A549 (cell line): ENCODE data around the gene HSPB7. TPM values are rescaled to one million over a fixed set of nuclear protein-coding genes. Genes with fewer than 3 reads are reported as not detected.

Experiments
- ATAC-seq, 2 experiments: fragments of 200-7000 bp in 1 of 2; fragments of >200 bp in 1 of 2; cut with Nextera tagmentation in 1 of 2; cut with Tn5 transposase in 1 of 2; 3 replicates each; pipeline versions ENCODE4 v1.8.0 to v1.9.1; 2018 to 2020; ENCODE audit warnings: mild to moderate bottlenecking in 1 of 2, moderate library complexity in 1 of 2
- CTCF ChIA-PET: fragments of 300-600 bp; sonication (Branson Sonifier 250); formaldehyde crosslinking; extraction: SDS; loops from one replicate; lab custom pipeline; 2021; ENCODE audit warnings: antibody characterized with exemption, inconsistent platforms; lab: Yijun Ruan, JAX
- POLR2A ChIA-PET: fragments of 350-600 bp; formaldehyde crosslinking; extraction: SDS; loops from one replicate; lab custom pipeline; 2021; ENCODE audit warnings: antibody characterized with exemption, inconsistent platforms; lab: Yijun Ruan, JAX
- DNase-seq, 2 experiments: peaks; one replicate each; pipeline versions ENCODE4 v3.0.0 to v3.0.0-alpha.2; 2011 to 2016; ENCODE audit warnings: low read depth in 1 of 2, low spot score in 1 of 2
- FAIRE-seq: peaks from 2 replicates; lab custom pipeline; 2011; peaks lifted over from hg19 to GRCh38; lab: Jason Lieb, UNC
- H3K27ac ChIP-seq, 2 experiments: fragments of >200 bp; sonication (Bioruptor Twin); formaldehyde crosslinking; 3 replicates each; pipeline ENCODE4 v1.5.1; 2016 to 2017
- H3K4me1 ChIP-seq: fragments of >200 bp; sonication (Bioruptor Twin); formaldehyde crosslinking; 3 replicates; pipeline ENCODE4 v1.6.1; 2016
- H3K4me2 ChIP-seq: fragments of >200 bp; sonication (Bioruptor Twin); formaldehyde crosslinking; 3 replicates; pipeline ENCODE4 v1.6.1; 2016
- H3K4me3 ChIP-seq: fragments of >200 bp; sonication (Bioruptor Twin); formaldehyde crosslinking; 3 replicates; pipeline ENCODE4 v1.5.1; 2016
- H3K9me3 ChIP-seq: fragments of >200 bp; sonication (Bioruptor Twin); formaldehyde crosslinking; 3 replicates; pipeline ENCODE4 v1.6.1; 2016
- CBX2 ChIP-seq: fragments of 200-600 bp; sonication (generic); IDR thresholded peaks from 2 replicates; pipeline ENCODE4 v1.6.1; 2016; ENCODE audit warnings: low read depth, mild to moderate bottlenecking, borderline replicate concordance
- CBX8 ChIP-seq: fragments of 200-600 bp; sonication (generic); IDR thresholded peaks from 2 replicates; pipeline ENCODE4 v1.6.1; 2016
- CEBPB ChIP-seq, 2 experiments: fragments of >200 bp in 1 of 2; sonication (Bioruptor Twin) in 1 of 2; formaldehyde crosslinking in 1 of 2; IDR thresholded peaks; 2 replicates each; pipeline ENCODE4 v1.6.1; 2012 to 2016
- EHMT2 ChIP-seq: fragments of 200-600 bp; sonication (generic); IDR thresholded peaks from 2 replicates; pipeline ENCODE4 v1.6.1; 2016; ENCODE audit warnings: antibody characterized with exemption, low read depth, mild to moderate bottlenecking, moderate library complexity
- EP300 ChIP-seq, 2 experiments: fragments of >200 bp; sonication (Bioruptor Twin); formaldehyde crosslinking; IDR thresholded peaks; 2 replicates in 1 of 2; 3 replicates in 1 of 2; pipeline ENCODE4 v1.6.1; 2016 to 2017
- ESRRA ChIP-seq: fragments of 150-350 bp; IDR thresholded peaks from 2 replicates; pipeline ENCODE4 v1.6.1; 2014; ENCODE audit warnings: mild to moderate bottlenecking, low read length, borderline replicate concordance
- FOSB ChIP-seq: fragments of 250-450 bp; sonication (Bioruptor Pico); IDR thresholded peaks from 2 replicates; pipeline ENCODE4 v1.5.0; 2020; ENCODE audit warnings: mild to moderate bottlenecking, moderate library complexity
- FOSL2 ChIP-seq, 2 experiments: fragments of 450-650 bp in 1 of 2; fragments of >200 bp in 1 of 2; sonication (Bioruptor Twin) in 1 of 2; formaldehyde crosslinking; IDR thresholded peaks; 2 replicates each; pipeline versions ENCODE4 v1.5.0 to v1.6.1; 2016 to 2020; ENCODE audit warnings: mild to moderate bottlenecking in 1 of 2, moderate library complexity in 1 of 2
- JUNB ChIP-seq: fragments of >200 bp; sonication (Bioruptor Twin); formaldehyde crosslinking; IDR thresholded peaks from 2 replicates; pipeline ENCODE4 v1.6.1; 2016
- KDM5A ChIP-seq: fragments of 200-600 bp; sonication (generic); IDR thresholded peaks from 2 replicates; pipeline ENCODE4 v1.6.1; 2016; ENCODE audit warnings: antibody characterized with exemption, mild to moderate bottlenecking
- MYC ChIP-seq: IDR thresholded peaks from 2 replicates; pipeline ENCODE4 v1.6.1; 2012; ENCODE audit warnings: mild to moderate bottlenecking, inconsistent platforms, low read length, improper control_type of control experiment, borderline replicate concordance
- NFE2L2 ChIP-seq: fragments of 150-350 bp; conservative IDR thresholded peaks from 2 replicates; pipeline ENCODE4 v1.6.1; 2014; ENCODE audit warnings: low read length
- ZC3H11A ChIP-seq: fragments of 450-650 bp; IDR thresholded peaks from 2 replicates; pipeline ENCODE4 v1.6.1; 2014; ENCODE audit warnings: antibody characterized with exemption, mild to moderate bottlenecking
- ZFP36 ChIP-seq: fragments of 450-650 bp; IDR thresholded peaks from 2 replicates; pipeline ENCODE4 v1.6.1; 2014; ENCODE audit warnings: borderline replicate concordance; ENCODE audit not compliant: partially characterized antibody
- ZSCAN20 ChIP-seq: fragments of 250-450 bp; sonication (Bioruptor Pico); IDR thresholded peaks from 2 replicates; pipeline ENCODE4 v1.8.0; 2022; ENCODE audit warnings: mild to moderate bottlenecking, moderate library complexity
- WGBS: methylation state at CpG from one replicate; pipeline ENCODE4 v1.1.6; 2017; ENCODE audit errors: missing lambda C conversion rate; 5-methylcytosine and 5-hydroxymethylcytosine counted together
- polyA plus RNA-seq, 4 experiments: library from polyadenylated mRNA; depleted of rRNA in 3 of 4; stranded (reverse); fragments of >200 nt; fragmentation: RNase III in 1 of 4; extraction: RNeasy Plus Mini Kit Qiagen cat#74134 plus additional on column Dnase treatment in 1 of 4; gene quantifications; 2 replicates in 3 of 4; 3 replicates in 1 of 4; pipeline ENCODE4 v1.2.3, GENCODE V29; 2011 to 2017
- TF ChIP-seq, protein P1 (sequence below): fragments of 250-450 bp; sonication (Bioruptor Pico); IDR thresholded peaks from 2 replicates; pipeline ENCODE4 v1.5.0; 2021; ENCODE audit warnings: mild to moderate bottlenecking, moderate library complexity, borderline replicate concordance
- TF ChIP-seq, protein P2 (sequence below): IDR thresholded peaks from 2 replicates; pipeline ENCODE4 v1.6.1; 2012
- TF ChIP-seq, protein P3 (sequence below): fragments of >200 bp; sonication (Bioruptor Twin); formaldehyde crosslinking; IDR thresholded peaks from 3 replicates; pipeline ENCODE4 v1.5.1; 2016

Gene HSPB7
- polyA plus RNA-seq, 2 of the 4 experiments (the other 2 are of a cell fraction), result not detected

DNA sequence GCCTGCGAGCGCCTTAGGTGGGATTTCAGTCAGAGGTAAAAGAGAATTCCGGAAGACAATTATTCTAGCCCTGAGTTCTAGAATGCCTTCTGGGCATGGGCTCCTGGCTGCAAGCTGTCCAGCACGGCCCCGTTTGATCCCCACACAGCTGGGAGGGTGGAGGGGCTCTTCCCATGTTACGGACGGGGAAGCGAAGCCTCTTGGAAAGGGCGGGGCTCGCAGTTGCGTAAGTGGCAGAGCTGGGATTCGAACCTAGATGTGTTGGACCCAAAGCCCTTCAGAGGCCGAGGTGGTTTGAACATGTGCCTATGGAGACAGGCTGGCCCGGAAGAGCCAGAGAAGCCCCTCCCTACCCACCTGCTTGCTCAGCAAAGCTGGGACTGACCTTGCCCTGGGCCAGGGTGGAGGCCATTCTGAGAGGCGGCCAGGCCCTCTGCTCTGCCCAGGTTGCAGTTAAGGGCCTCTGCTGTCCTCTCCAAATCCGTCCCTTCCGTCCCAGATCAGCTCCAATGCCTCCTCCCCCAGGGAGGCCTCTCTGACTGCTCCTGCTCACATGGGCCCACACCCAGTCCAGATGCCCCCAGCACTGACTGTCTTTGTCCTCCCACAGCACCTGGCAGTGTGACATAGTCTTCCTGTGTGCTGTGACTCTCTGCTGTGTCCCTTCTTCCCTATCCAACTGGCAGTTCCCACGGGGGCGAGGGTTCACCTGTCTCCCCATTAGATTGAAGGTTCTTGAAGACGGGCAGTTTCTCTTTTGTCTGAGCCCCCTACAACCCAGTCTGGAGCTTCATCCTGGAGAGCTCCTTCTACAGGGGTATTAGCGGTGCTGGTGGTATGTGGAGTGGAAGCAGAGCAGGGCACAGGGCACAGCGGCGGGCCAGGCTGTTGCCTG is 1.2 kb upstream of the HSPB7 start:
- FAIRE-seq (no peak), ATAC-seq (no peak), DNase-seq (no peak)
- WGBS, result 89% methylated on average over 13 of the region's 23 CpGs
- ChIA-PET CTCF (interaction anchor here (1.1 to 2.4 kb wide), 7 partner anchors 9 to 55 kb away, joined by 3 to 12 read pairs (median 5); partner anchors contain the start of gene FAM131C), POLR2A (no interaction called here)
- no peak overlapping the region for H3K4me3 ChIP-seq
- TF ChIP-seq CEBPB (IDR thresholded peaks at IDR 0.05) (peak in 1 of 2 experiments; percentile 26; a peak in 1 of 4 replicates), CBX2 (no peak), MYC (no peak), ZFP36 (peak; percentile 59)
- no peaks in the 10 kb centered on the region for H3K9me3 ChIP-seq
- H3K4me2 ChIP-seq, result no peak overlapping the region
- peaks cover 8% of the 10 kb centered on the region; the same call in 2 of the 3 replicates for H3K4me1 ChIP-seq
- H3K27ac ChIP-seq, result no peak overlapping the region

DNA sequence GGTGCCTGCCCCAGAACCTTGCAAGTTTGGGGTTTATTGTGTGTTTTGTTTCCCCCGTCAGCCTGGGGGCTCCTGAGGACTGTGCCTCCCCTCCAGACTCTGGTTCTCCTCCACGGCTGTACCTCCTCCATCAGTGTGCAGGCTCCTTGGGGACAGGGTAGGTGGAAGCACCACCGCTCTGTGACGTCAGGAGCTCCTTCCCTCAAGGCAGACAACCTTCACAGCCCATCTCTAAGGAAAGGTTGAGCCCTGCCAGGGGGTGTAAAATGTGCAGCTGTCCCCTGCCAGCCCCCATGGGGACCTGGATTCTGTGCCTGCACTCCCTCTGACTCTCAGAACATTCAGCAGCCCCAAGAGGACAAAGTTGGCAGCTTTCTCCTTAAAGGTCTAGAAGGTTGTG is 465 bp upstream of the HSPB7 start:
- no peak overlapping the region for H3K27ac ChIP-seq
- POLR2A ChIA-PET, result no interaction called here
- H3K4me1 ChIP-seq, result peaks cover 15% of the 10 kb centered on the region
- no peak overlapping the region for H3K4me3 ChIP-seq
- no peak for DNase-seq
- no peaks in the 10 kb centered on the region for H3K9me3 ChIP-seq
- 67% methylated on average over 4 of the region's 4 CpGs for WGBS
- no peak for FAIRE-seq
- CTCF ChIA-PET, result interaction anchor here (1.1 to 2.4 kb wide), 5 partner anchors 9 to 55 kb away, joined by 3 to 12 read pairs (median 6); partner anchors contain the start of gene FAM131C
- no peak overlapping the region for H3K4me2 ChIP-seq
- ATAC-seq, result peak in 1 of 2 experiments; percentile 8; a peak in 1 of 6 replicates
- TF ChIP-seq, protein P1, sequence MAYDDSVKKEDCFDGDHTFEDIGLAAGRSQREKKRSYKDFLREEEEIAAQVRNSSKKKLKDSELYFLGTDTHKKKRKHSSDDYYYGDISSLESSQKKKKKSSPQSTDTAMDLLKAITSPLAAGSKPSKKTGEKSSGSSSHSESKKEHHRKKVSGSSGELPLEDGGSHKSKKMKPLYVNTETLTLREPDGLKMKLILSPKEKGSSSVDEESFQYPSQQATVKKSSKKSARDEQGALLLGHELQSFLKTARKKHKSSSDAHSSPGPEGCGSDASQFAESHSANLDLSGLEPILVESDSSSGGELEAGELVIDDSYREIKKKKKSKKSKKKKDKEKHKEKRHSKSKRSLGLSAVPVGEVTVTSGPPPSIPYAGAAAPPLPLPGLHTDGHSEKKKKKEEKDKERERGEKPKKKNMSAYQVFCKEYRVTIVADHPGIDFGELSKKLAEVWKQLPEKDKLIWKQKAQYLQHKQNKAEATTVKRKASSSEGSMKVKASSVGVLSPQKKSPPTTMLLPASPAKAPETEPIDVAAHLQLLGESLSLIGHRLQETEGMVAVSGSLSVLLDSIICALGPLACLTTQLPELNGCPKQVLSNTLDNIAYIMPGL (CRISPR knock-in tag), result no peak
- TF ChIP-seq FOSB (no peak), NFE2L2 (no peak), CBX8 (no peak), EP300 (IDR thresholded peaks at IDR 0.05) (no peak), FOSL2 (IDR thresholded peaks at IDR 0.05) (no peak), FOSL2 (CRISPR knock-in tag; IDR thresholded peaks at IDR 0.05) (no peak), EHMT2 (no peak), ESRRA (no peak), KDM5A (no peak), JUNB (no peak), ZC3H11A (no peak), ZSCAN20 (no peak)
- TF ChIP-seq, protein P2, sequence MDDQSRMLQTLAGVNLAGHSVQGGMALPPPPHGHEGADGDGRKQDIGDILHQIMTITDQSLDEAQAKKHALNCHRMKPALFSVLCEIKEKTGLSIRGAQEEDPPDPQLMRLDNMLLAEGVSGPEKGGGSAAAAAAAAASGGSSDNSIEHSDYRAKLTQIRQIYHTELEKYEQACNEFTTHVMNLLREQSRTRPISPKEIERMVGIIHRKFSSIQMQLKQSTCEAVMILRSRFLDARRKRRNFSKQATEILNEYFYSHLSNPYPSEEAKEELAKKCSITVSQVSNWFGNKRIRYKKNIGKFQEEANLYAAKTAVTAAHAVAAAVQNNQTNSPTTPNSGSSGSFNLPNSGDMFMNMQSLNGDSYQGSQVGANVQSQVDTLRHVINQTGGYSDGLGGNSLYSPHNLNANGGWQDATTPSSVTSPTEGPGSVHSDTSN, result no peak
- TF ChIP-seq, protein P3, sequence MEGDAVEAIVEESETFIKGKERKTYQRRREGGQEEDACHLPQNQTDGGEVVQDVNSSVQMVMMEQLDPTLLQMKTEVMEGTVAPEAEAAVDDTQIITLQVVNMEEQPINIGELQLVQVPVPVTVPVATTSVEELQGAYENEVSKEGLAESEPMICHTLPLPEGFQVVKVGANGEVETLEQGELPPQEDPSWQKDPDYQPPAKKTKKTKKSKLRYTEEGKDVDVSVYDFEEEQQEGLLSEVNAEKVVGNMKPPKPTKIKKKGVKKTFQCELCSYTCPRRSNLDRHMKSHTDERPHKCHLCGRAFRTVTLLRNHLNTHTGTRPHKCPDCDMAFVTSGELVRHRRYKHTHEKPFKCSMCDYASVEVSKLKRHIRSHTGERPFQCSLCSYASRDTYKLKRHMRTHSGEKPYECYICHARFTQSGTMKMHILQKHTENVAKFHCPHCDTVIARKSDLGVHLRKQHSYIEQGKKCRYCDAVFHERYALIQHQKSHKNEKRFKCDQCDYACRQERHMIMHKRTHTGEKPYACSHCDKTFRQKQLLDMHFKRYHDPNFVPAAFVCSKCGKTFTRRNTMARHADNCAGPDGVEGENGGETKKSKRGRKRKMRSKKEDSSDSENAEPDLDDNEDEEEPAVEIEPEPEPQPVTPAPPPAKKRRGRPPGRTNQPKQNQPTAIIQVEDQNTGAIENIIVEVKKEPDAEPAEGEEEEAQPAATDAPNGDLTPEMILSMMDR, result no peak
